ENCODE measurements around the gene SLFN5.
"Not testable (repeated sequence)": the region's sequence is repeated elsewhere in the genome, so short reads cannot be mapped to it uniquely, and the experiment has no call there.

Gene SLFN5

DNA sequence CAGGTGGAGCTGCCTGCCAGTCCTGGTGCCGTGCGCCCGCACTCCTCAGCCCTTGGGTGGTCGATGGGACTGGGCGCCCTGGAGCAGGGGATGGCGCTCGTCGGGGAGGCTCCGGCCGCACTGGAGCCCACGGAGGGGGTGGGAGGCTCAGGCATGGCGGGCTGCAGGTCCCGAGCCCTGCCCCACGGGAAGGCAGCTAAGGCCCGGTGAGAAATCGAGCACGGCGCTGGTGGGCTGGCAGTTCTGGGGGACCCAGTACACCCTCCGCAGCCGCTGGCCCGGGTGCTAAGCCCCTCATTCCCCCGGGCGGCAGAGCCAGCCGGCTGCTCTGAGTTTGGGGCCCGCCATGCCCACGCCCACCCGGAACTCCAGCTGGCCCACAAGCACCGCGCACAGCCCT lies 36.0 kb downstream of the SLFN5 start:
- DNase-seq; in situ Hi-C loops (cut with MboI; ENCODE audit: low pct_unique_long_range_greater_than_20kb, low sequenced_read_pairs): not testable (repeated sequence)

DNA sequence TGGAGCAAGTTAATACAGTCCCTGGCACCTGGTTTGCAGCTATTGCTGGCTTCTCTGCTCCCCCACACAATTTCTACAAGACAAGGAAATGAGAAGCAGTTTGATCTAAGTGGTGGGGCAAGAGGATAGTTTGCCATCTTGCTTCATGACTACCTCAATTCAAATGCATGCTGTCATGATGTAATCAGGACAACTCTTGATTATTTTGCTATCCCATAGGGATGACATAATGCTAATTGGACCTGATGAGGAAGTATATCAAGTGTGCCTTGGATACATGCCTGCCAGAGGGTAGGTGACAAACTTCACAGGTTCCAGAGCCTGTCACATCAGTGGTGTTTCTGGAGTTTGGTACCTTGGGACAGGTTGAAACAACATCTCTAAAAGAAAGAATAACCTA lies 40.9 kb downstream of the SLFN5 start:
- in situ Hi-C loops (cut with MboI; ENCODE audit: low pct_unique_long_range_greater_than_20kb, low sequenced_read_pairs), result no loop called here
- DNase-seq, result no peak

DNA sequence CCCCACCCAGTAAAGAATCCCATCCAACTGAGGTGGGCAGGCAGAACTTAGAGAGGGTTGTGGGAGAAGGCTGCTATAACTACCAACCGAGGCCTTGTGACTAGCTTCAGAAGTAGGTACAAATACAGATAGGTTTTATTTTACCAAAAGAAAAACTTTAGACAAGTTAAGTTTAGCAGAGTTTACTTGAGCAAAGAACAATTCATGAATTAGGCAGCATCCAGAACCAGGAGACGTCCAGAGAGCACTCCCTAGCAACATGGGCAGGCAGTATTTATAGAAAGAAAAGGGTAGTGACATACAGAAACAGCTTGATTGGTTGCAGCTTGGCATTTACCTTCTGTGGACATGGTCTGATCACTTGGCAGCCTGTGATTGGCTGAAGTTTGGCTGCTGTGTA lies 42.1 kb downstream of the SLFN5 start:
- no peak for DNase-seq
- in situ Hi-C loops (cut with MboI; ENCODE audit: low pct_unique_long_range_greater_than_20kb, low sequenced_read_pairs), result no loop called here

DNA sequence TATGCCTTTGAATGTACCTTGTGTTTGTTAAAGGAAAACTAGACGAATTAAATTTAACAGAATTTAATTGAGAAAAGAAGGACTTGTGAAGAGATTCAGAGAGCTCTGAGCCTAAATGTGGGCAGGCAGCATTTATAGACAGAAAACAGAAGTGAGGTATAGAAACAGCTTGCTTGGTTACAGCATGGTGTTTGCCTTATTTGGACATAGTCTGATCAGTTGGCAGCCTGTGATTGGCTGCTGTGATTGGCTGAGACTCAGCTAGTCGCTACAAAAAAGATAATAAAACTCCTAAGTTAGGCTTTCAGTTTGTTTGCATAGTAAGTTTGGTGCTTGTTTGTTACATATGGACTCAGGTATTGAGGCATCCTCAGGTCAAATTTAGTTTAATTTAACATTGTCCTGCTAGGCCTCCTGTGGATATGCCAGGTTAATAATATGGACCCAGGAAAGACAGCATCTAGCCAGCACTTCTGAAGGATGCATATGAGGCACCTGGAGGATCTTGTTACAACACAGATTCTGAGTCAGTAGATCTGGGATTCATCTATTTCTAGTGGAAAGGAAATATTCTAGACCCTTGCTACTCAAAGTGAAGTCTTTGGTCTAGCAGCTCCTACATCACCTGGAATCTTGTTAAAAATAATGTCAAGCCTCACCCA lies 43.4 kb downstream of the SLFN5 start:
- no peak for DNase-seq
- in situ Hi-C loops (cut with MboI; ENCODE audit: low pct_unique_long_range_greater_than_20kb, low sequenced_read_pairs), result no loop called here

DNA sequence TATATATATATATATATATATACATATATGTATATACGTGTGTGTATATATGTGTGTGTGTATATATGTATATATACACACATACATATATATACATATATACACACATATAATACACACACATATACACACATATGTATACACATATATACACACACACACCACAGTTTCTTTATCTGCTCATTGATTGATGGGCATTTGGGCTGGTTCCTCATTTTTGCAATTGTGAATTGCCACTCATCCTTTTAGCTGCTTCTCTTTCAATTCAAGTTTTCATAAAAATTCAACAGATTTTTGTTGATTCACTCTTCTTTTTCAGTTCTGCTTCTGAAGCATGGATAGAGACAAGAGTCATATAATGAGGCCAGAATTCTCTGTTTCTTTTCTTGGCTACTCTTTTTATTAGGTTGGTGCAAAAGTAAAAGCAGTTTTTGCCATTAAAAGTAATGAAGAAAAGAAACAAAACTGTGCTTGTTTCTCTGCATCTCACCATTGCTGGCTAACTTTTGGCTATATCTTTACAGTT lies 44.5 kb downstream of the SLFN5 start:
- DNase-seq, result peak; percentile 4
- in situ Hi-C loops (cut with MboI; ENCODE audit: low pct_unique_long_range_greater_than_20kb, low sequenced_read_pairs), result no loop called here

DNA sequence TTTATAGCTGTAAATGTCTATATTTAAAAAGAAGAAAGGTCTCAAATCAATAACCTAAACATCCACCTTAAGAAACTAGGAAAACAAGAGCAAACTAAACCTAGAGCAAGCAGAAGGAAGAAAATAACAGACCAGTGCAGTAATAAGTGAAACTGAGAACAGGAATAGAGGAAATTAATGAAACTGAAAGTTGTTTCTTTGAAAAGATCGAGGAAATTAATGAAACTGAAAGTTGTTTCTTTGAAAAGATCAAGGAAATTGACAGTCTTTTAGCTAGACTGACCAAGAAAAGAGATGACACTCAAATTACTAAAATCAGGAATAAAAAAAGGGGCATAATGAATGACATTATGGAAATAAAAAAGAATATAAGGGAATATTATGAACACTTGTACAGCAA lies 46.4 kb downstream of the SLFN5 start:
- in situ Hi-C loops (cut with MboI; ENCODE audit: low pct_unique_long_range_greater_than_20kb, low sequenced_read_pairs), result no loop called here
- no peak for DNase-seq

DNA sequence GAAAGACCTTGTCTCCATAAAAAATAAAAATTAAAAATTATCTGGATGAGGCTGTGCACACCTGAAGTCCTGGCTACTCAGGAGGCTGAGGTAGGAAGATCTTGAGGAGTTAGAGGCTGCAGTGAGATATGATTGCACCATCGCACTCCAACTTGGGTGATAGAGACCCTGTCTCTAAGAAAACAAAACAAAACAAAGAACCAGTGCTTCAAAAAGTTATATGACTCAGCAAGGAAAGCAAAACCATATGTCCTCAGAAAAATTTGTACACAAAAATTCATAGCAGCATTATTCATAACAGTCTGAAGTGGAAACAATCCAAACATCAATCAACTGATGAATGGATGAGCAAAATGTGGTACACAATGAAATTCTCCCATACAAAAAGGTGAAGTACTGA lies 48.9 kb downstream of the SLFN5 start:
- in situ Hi-C loops (cut with MboI; ENCODE audit: low pct_unique_long_range_greater_than_20kb, low sequenced_read_pairs), result no loop called here
- no peak for DNase-seq

DNA sequence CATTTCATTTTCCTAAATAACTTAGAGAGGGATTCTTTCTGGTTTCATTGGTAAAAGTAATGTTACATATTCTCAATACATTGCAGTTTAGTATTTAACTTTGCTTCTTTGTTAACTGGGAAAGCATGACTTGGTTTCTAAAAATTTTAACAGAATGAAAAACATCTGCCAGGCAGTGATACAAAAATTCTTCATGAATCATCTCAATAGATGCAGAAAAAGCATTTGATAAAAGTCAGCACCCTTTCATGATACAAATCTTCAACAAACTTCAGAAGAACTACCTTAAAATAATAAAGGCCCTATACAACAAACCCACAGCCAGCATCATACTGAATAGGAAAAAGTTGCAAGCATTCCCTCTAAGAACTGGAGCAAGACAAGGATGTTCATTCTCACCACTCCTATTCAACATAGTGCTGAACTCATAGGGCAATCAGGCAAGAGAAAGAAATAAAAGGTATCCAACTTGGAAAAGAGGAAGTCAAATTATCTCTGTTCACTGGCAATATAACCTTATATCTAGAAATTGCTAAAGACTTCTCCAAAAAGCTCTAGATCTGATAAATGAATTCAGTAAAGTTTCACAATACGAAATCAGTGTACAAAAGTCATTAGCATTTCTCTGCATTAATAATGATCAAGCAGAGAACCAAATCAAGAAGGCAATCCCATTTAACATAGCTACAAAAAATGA lies 50.4 kb downstream of the SLFN5 start:
- in situ Hi-C loops (cut with MboI; ENCODE audit: low pct_unique_long_range_greater_than_20kb, low sequenced_read_pairs), result no loop called here
- DNase-seq, result peak; percentile 32

DNA sequence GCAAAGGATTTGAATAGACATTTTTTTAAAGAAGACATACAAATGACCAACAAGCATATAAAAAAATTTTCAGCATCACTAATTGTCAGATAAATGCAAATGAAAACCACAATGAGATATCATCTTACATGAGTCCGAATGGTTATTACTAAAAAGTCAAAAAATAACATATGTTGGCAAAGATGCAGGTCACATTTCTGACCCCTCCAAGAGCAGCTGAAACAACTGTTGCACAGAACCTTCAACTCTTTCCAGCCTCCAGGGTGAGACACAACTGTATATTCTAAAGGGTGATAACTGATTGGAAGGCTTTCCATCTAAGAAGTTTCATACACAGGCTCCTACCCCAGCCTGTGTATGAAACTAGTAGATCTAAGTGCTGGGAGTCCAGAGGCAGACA lies 51.9 kb downstream of the SLFN5 start:
- in situ Hi-C loops (cut with MboI; ENCODE audit: low pct_unique_long_range_greater_than_20kb, low sequenced_read_pairs), result no loop called here
- DNase-seq, result no peak

DNA sequence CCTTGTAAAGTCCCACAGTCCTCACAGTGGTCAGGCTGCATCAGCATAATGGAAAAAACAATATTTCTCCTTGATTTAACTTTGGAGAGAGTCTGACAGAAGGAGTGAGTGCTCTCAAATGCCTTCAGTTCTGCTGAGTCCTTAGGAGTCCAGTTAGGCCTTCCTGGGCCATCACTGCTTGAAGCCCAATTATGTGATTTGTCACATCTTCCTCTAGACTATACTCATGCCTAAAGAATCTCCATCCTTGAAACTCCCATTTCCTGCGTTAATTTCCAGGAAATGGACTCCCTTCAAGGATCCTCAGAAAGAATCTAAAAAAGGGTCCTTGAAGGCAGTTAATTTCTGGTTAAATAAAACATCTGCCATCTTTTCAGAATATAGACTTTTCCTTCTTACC lies 52.8 kb downstream of the SLFN5 start:
- in situ Hi-C loops (cut with MboI; ENCODE audit: low pct_unique_long_range_greater_than_20kb, low sequenced_read_pairs), result no loop called here
- DNase-seq, result no peak

DNA sequence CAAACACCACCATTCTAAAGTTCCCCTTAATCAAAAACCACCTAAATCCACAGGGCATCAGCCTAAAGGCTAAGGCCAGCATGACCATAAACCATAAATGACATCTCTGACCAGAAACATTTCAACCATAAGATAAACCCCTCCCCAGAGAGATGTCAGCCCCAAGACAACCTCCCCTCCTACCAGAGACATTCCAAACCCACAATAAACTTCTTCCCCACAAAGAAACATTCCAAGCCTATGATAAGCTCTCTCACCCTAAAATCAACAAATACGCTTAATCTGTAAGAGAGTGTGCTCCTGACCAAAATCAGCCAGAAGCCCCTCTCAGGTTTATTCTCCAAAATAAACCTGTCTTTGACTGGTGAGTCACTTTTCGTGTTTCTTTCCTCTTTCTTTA lies 54.8 kb downstream of the SLFN5 start:
- DNase-seq, result no peak
- in situ Hi-C loops (cut with MboI; ENCODE audit: low pct_unique_long_range_greater_than_20kb, low sequenced_read_pairs), result no loop called here

DNA sequence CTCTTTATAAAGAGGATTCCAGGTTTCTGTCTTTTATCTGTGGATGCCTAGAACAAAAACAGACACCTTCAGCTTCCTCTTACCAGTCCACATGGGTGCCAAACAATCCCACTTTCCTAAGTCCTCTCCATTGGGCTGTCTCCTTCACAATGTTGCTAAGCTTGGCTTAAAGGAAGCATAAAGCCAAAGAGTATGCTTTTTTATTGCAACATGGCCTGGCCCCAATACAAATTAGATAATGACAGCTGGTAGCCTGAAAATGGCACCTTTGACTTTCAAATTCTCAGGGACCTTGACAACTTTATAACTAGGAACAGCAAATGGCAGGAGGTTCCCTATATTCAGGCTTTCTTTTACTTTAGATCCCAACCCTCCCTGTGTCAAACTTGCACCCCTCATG lies 55.8 kb downstream of the SLFN5 start:
- in situ Hi-C loops (cut with MboI; ENCODE audit: low pct_unique_long_range_greater_than_20kb, low sequenced_read_pairs), result no loop called here
- DNase-seq, result no peak

DNA sequence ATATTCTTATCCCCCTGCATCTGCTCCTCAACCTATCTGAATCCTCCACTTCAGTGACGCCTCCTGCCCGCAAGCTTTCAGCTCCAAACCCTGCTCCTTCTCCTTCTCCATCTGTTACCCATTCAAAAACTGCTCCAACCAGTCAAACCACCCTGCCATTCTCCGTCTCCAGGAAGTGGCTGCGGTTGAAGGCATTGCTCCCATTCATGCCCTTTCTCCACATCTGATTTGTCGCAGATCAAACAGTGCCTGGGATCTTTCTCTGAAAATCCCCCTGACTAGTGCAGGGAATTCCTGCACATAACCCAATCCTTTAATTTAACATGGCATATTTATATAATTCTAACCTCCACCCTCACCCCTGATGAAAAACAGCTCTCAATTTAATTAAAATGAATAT lies 56.3 kb downstream of the SLFN5 start:
- DNase-seq, result no peak
- in situ Hi-C loops (cut with MboI; ENCODE audit: low pct_unique_long_range_greater_than_20kb, low sequenced_read_pairs), result no loop called here

DNA sequence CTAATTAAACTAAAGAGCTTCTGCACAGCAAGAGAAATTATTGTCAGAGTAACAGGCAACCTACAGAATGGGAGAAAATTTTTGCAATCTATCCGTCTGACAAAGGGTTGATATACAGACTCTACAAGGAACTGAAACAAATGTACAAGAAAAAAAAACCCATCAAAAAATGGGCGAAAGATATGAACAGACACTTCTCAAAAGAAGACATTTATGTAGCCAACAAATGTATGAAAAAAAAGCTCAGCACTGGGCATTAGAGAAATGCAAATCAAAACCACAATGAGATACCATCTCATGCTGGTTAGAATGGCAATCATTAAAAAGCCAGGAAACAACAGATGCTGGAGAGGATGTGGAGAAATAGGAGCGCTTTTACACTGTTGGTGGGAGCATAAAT lies 66.5 kb downstream of the SLFN5 start:
- DNase-seq; in situ Hi-C loops (cut with MboI; ENCODE audit: low pct_unique_long_range_greater_than_20kb, low sequenced_read_pairs): not testable (repeated sequence)

DNA sequence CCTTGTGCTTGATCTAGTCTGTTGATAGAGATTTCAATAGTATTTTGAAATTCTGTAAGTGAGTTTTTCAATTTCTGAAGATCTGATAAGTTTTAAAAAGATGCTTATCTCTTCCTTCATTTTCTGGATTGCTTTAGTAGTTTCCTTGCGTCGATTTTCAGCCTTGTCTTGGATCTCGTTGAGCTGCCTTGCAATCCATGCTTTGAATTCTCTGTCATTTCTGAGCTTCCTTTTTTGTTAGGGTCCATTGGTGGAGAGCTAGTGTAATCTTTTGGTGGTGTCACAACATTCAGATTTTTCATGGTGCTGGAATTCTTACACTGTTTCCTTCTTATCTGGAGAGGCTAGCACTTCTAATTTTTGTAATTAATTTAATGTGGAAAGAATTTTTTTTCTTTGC lies 69.5 kb downstream of the SLFN5 start:
- in situ Hi-C loops (cut with MboI; ENCODE audit: low pct_unique_long_range_greater_than_20kb, low sequenced_read_pairs), result no loop called here
- DNase-seq, result no peak

DNA sequence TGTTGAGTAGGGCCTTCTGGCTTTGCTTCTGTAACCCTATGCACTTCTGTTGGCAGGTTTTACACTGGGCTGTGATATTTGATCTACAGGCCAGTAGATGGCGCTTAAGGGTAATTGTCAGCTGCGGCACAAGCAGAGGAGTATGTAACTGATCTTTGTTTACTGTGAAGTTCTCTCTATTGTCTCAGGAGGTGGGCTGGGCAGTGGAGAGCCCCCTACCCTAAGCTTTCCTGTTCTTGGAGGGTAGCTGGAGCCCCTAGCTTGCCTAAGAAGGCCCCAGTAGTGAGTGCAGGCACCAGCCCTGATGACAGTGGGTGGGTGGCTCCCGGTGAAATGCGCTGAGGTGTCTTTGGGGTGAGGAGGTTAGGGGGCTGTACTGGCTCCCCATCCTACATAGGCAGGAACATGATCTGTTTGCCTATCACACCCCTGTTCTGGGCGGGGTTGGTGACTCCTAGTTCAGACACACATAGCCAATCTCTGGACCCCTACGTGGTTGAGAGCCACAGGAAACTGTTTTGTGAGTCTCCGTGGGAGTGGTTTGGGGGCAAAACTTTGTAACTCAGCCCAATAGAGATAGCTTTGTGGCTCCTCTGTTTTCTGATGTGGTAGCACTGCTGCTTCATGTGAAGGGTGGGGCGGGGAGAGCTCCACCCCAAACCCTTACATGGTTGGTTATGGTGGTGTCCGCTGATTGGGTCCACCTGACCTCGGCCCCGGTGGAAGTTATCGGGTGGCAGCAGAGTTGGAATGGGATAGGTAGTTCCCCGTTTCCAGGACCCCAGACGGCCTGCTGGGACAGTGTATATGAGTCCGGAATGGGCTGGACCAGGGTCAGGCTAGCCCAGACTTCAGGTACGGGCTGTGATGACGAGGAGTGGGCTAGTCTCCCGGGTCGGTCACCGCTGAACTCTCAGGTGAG lies 70.2 kb downstream of the SLFN5 start:
- in situ Hi-C loops (cut with MboI; ENCODE audit: low pct_unique_long_range_greater_than_20kb, low sequenced_read_pairs), result no loop called here
- peak; percentile 83 for DNase-seq

DNA sequence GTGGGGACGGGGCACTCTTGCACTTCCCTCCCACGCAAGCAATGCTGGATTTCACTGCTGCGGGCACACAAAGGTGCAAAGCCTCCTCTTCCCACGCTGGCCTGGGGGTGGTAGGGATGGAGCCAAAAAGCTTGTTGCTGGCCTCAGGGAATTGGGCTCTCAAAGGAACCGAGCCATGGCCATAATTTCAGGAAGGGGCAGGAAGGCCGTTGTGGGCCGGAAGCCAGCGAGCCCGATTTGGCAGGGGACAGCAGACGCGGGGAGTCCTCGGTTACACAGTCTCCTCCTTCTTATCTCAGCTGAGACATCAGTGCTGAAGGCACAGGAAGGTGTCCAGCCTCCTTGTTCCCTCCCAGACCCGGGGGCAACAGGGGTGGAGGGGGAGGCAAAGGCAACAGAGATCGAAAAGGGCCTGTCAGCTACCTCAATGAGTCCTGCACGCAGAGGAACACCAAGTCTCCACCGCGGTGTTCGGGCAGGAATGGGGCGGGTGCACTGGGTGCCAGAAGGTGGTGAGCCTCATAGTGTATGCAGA lies 71.1 kb downstream of the SLFN5 start:
- in situ Hi-C loops (cut with MboI; ENCODE audit: low pct_unique_long_range_greater_than_20kb, low sequenced_read_pairs), result no loop called here

DNA sequence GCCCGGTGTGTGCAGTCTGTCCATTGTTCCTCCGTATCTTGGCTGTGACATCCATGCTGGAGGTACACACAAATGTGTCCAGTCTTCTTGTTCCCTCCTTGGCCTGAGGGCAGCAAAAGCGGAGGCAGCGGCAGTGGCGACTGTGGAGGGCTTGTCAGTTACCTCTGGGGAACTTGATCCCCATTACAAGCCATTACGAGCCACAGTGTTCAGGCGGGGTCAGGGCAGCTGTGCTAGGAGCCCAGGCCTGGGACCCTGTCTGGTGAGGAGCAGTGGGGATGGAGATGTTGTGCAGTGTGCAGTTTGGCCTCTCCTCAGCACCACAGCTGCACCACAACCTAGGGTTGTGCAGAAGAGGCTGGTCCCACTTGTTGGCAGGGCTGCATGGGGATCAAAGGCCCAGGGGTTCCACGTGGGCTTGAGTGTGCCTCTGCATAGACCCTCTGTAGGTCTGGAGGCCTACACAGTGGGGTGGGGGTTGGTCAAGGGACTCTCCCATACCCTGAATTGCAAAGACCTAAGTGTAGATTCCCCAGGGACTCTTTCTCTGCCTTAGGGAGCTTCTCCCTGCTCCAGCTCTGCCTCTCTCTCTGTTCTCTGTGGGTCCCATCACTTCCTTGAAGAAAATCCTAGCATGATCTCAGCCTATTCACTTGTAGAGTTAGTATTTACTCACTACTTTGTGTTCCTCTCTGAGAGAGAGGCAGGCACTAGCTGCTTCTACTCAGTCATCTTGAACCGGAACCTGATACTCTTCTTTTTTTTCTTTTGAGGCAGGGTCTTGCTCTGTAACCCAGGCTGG lies 71.7 kb downstream of the SLFN5 start:
- in situ Hi-C loops (cut with MboI; ENCODE audit: low pct_unique_long_range_greater_than_20kb, low sequenced_read_pairs), result no loop called here
- no peak for DNase-seq

More for the DNA sequence above, 71.1 kb downstream of the SLFN5 start:
- DNase-seq, result no peak

DNA sequence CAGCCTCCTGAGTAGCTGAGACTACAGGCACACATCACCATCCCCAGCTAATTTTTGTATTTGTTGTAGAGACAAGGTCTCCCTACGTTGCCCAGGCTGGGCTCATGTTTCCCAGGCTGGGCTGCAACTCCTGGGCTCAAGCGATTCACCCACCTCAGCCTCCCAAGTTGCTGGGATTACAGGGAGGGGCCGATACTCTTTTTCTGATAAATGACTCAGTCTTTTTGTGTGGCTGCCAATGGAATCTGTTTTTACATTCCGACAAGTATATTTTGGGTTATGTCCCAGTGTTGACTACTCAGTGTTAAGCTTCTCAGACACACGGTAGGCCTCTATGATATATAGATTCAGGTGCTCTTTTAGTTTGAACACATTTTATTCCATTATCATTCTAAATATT lies 72.4 kb downstream of the SLFN5 start:
- DNase-seq, result no peak
- in situ Hi-C loops (cut with MboI; ENCODE audit: low pct_unique_long_range_greater_than_20kb, low sequenced_read_pairs), result no loop called here
